ENCODE measurements around the gene PLEKHA6. TPM values are rescaled to one million over a fixed set of nuclear protein-coding genes. Genes with fewer than 3 reads are reported as not detected.

PLEKHA6 gene
- total and polyA plus RNA-seq, 10 donors = 0.47 to 6.5 (median 2.7) TPM

GRCh38 chr1:204308023-204308628, 51.6 kb downstream of the PLEKHA6 start:
- H3K9me3 ChIP-seq = no peaks in the 10 kb centered on the region
- H3K4me1 ChIP-seq = no peaks in the 10 kb centered on the region
- H3K36me3 ChIP-seq = no peaks in the 10 kb centered on the region
- DNase-seq = no peak
- WGBS, 5 donors = 62 to 87% (median 81%) methylated on average over 4 of the region's 4 CpGs
- TF ChIP-seq POLR2AphosphoS5 (IDR thresholded peaks at IDR 0.05) (no peak), CTCF (IDR thresholded peaks at IDR 0.05 in 8 of 11, conservative IDR thresholded peaks at IDR 0.05 in 3 of 11) (no peak), POLR2A (IDR thresholded peaks at IDR 0.05) (no peak)
- peaks cover 0 to 12% (median 4%) of the 10 kb centered on the region in 7 donors for H3K27me3 ChIP-seq (replicated peaks in 1 of 7)
- no peak overlapping the region for H3K4me3 ChIP-seq
- intact Hi-C loops (cut with DNase I; ENCODE audit: low total_unique reads) = no loop called here
- H3K27ac ChIP-seq = no peak overlapping the region

- Histone ChIP-seq H3K27me3 (replicated peaks in 1 of 7) (peaks cover 0 to 12% (median 4%) of the 10 kb centered on the region in 7 donors), H3K9me3 (no peaks in the 10 kb centered on the region), H3K4me1 (no peaks in the 10 kb centered on the region), H3K27ac (no peak overlapping the region), H3K36me3 (no peaks in the 10 kb centered on the region), H3K4me3 (no peak overlapping the region)
- TF ChIP-seq POLR2AphosphoS5 (IDR thresholded peaks at IDR 0.05) (no peak), POLR2A (IDR thresholded peaks at IDR 0.05) (no peak), CTCF (IDR thresholded peaks at IDR 0.05 in 8 of 11, conservative IDR thresholded peaks at IDR 0.05 in 3 of 11) (peak in 1 of 11 experiments; percentile 13)
- WGBS, 5 donors = 59 to 89% (median 74%) methylated on average over 11 to 12 of the region's 12 CpGs
- DNase-seq = no peak
- intact Hi-C loops (cut with DNase I; ENCODE audit: low total_unique reads) = no loop called here
Measured at GRCh38 chr1:204307334-204307883, 52.3 kb downstream of the PLEKHA6 start.

- Histone ChIP-seq H3K36me3 (no peaks in the 10 kb centered on the region), H3K27ac (no peak overlapping the region), H3K4me1 (no peaks in the 10 kb centered on the region), H3K27me3 (replicated peaks in 1 of 7) (peaks cover 0 to 12% (median 4%) of the 10 kb centered on the region in 7 donors), H3K9me3 (no peaks in the 10 kb centered on the region), H3K4me3 (no peak overlapping the region)
- intact Hi-C loops (cut with DNase I; ENCODE audit: low total_unique reads) = no loop called here
- DNase-seq = no peak
- TF ChIP-seq POLR2A (IDR thresholded peaks at IDR 0.05) = no peak
- TF ChIP-seq CTCF (IDR thresholded peaks at IDR 0.05 in 8 of 11, conservative IDR thresholded peaks at IDR 0.05 in 3 of 11) = no peak
- no peak for TF ChIP-seq POLR2AphosphoS5 (IDR thresholded peaks at IDR 0.05)
- 73 to 93% (median 86%) methylated on average over 3 of the region's 3 CpGs for WGBS, 5 donors
Measured at GRCh38 chr1:204306076-204306475, 53.7 kb downstream of the PLEKHA6 start.

GRCh38 chr1:204304067-204304466, 55.7 kb downstream of the PLEKHA6 start:
- Histone ChIP-seq H3K4me3 (no peak overlapping the region), H3K36me3 (no peaks in the 10 kb centered on the region), H3K4me1 (no peaks in the 10 kb centered on the region), H3K27ac (no peak overlapping the region), H3K9me3 (no peaks in the 10 kb centered on the region), H3K27me3 (replicated peaks in 1 of 7) (peaks cover 0 to 21% (median 4%) of the 10 kb centered on the region in 7 donors)
- 55 to 69% (median 61%) methylated on average over 4 of the region's 4 CpGs for WGBS, 5 donors
- TF ChIP-seq POLR2AphosphoS5 (IDR thresholded peaks at IDR 0.05) (no peak), CTCF (IDR thresholded peaks at IDR 0.05 in 8 of 11, conservative IDR thresholded peaks at IDR 0.05 in 3 of 11) (no peak), POLR2A (IDR thresholded peaks at IDR 0.05) (no peak)
- intact Hi-C loops (cut with DNase I; ENCODE audit: low total_unique reads) = no loop called here
- no peak for DNase-seq
